GM12878 (cell line): Measurements from ENCODE around the gene VWA3A. TPM values are rescaled to one million over a fixed set of nuclear protein-coding genes. Genes with fewer than 3 reads are reported as not detected.

ENCODE experiments used
- CHD2 ChIP-seq: IDR thresholded peaks from 2 replicates; pipeline ENCODE4 v1.6.1; 2011; ENCODE audit warnings: low read depth, low read length, improper control_type of control experiment, borderline replicate concordance
- EGR1 ChIP-seq, 2 experiments: IDR thresholded peaks; 1 replicate in 1 of 2; 2 replicates in 1 of 2; pipeline ENCODE4 v1.6.1; 2011 to 2012; ENCODE audit warnings: low read depth in 2 of 2, low read length in 2 of 2, borderline replicate concordance in 1 of 2, mild to moderate bottlenecking in 1 of 2, moderate library complexity in 1 of 2
- FOXM1 ChIP-seq: IDR thresholded peaks from 2 replicates; pipeline ENCODE4 v1.6.1; 2012; ENCODE audit warnings: low read depth, mild to moderate bottlenecking, inconsistent platforms, low read length, moderate library complexity
- HDGF ChIP-seq: fragments of 450-650 bp; IDR thresholded peaks from 2 replicates; pipeline ENCODE4 v1.6.1; 2016; ENCODE audit warnings: antibody characterized with exemption
- JUND ChIP-seq: IDR thresholded peaks from 2 replicates; pipeline ENCODE4 v1.6.1; 2012; ENCODE audit warnings: low read depth, mild to moderate bottlenecking, low read length, improper control_type of control experiment, moderate library complexity
- KAT2A ChIP-seq: conservative IDR thresholded peaks from 2 replicates; pipeline ENCODE4 v1.6.1; 2011; ENCODE audit warnings: low read depth, low read length; ENCODE audit not compliant: control insufficient read depth
- KLF5 ChIP-seq: fragments of 450-650 bp; IDR thresholded peaks from 2 replicates; pipeline ENCODE4 v1.6.1; 2014; ENCODE audit warnings: mild to moderate bottlenecking; ENCODE audit not compliant: partially characterized antibody
- MYB ChIP-seq: fragments of 150-350 bp; IDR thresholded peaks from 2 replicates; pipeline ENCODE4 v1.6.1; 2014; ENCODE audit warnings: mild to moderate bottlenecking, low read depth, low read length, borderline replicate concordance
- MYC ChIP-seq: IDR thresholded peaks from 2 replicates; pipeline ENCODE4 v1.6.1; 2011; ENCODE audit warnings: mild to moderate bottlenecking, low read length, moderate library complexity, inconsistent platforms; ENCODE audit not compliant: insufficient read depth, insufficient replicate concordance, insufficient read length, severe bottlenecking
- NR2C1 ChIP-seq: fragments of 450-650 bp; IDR thresholded peaks from 2 replicates; pipeline ENCODE4 v1.6.1; 2017; ENCODE audit warnings: antibody characterized with exemption, mild to moderate bottlenecking, moderate library complexity
- NR2C2 ChIP-seq: IDR thresholded peaks from 2 replicates; pipeline ENCODE4 v1.6.1; 2011; ENCODE audit warnings: borderline replicate concordance, low read depth; ENCODE audit not compliant: control insufficient read depth, insufficient read length
- NRF1 ChIP-seq: conservative IDR thresholded peaks from 2 replicates; pipeline ENCODE4 v1.6.1; 2011; ENCODE audit warnings: mild to moderate bottlenecking, low read depth, low read length, improper control_type of control experiment
- POLR2A ChIP-seq: IDR thresholded peaks from 2 replicates; pipeline ENCODE4 v1.6.1; 2011; ENCODE audit warnings: low read depth, mild to moderate bottlenecking, low read length
- POLR2AphosphoS2 ChIP-seq: IDR thresholded peaks from 2 replicates; pipeline ENCODE4 v1.6.1; 2011; ENCODE audit warnings: low read depth, mild to moderate bottlenecking, low read length, improper control_type of control experiment, moderate library complexity
- RAD51 ChIP-seq: fragments of 450-650 bp; IDR thresholded peaks from 2 replicates; pipeline ENCODE4 v1.6.1; 2016; ENCODE audit warnings: moderate library complexity, mild to moderate bottlenecking, inconsistent platforms
- RELA ChIP-seq: fragments of 450-650 bp; IDR thresholded peaks from 2 replicates; pipeline ENCODE4 v1.8.0; 2014; ENCODE audit warnings: borderline replicate concordance; ENCODE audit not compliant: partially characterized antibody
- SIX5 ChIP-seq: IDR thresholded peaks from 2 replicates; pipeline ENCODE4 v1.6.1; 2011; ENCODE audit warnings: mild to moderate bottlenecking, low read depth, low read length, moderate library complexity; ENCODE audit not compliant: severe bottlenecking
- SMAD1 ChIP-seq: fragments of 450-650 bp; IDR thresholded peaks from 2 replicates; pipeline ENCODE4 v1.6.1; 2018; ENCODE audit warnings: mild to moderate bottlenecking, low read depth; ENCODE audit not compliant: partially characterized antibody
- STAT3 ChIP-seq: IDR thresholded peaks from 2 replicates; pipeline ENCODE4 v1.6.1; 2011; ENCODE audit warnings: low read depth, low read length, improper control_type of control experiment
- TAF1 ChIP-seq: IDR thresholded peaks from 2 replicates; pipeline ENCODE4 v1.6.1; 2011; ENCODE audit warnings: mild to moderate bottlenecking, low read depth, low read length, borderline replicate concordance
- USF2 ChIP-seq: IDR thresholded peaks from 2 replicates; pipeline ENCODE4 v1.6.1; 2011; ENCODE audit warnings: low read depth, low read length, improper control_type of control experiment, borderline replicate concordance
- ZBTB4 ChIP-seq: fragments of 450-650 bp; formaldehyde crosslinking; IDR thresholded peaks from 2 replicates; pipeline ENCODE4 v1.4.0; 2022; ENCODE audit warnings: mild to moderate bottlenecking, moderate library complexity
- polyA plus RNA-seq, 11 experiments: library from polyadenylated mRNA; depleted of rRNA in 4 of 11; unstranded in 6 of 11; stranded (reverse) in 5 of 11; fragments of >200 nt; fragmentation: Nextera tagmentation in 4 of 11; fragmentation: Illumina TruSeq in 1 of 11; extraction: Ambion mirVana in 4 of 11; extraction: Trizol in 1 of 11; gene quantifications; 1 replicate in 1 of 11; 2 replicates in 10 of 11; pipeline versions ENCODE4 v1.2.1 to v1.2.3, GENCODE V29; 2011 to 2016; ENCODE audit warnings: inconsistent platforms in 2 of 11, missing spikeins in 2 of 11, low read depth in 1 of 11
- total RNA-seq, 4 experiments: library from RNA; depleted of rRNA in 3 of 4; stranded (reverse); fragments of >200 nt in 3 of 4; fragmentation: Illumina TruSeq in 1 of 4; extraction: Trizol in 1 of 4; gene quantifications; 2 replicates each; pipeline versions ENCODE4 v1.2.1 to v1.2.3, GENCODE V29; 2013 to 2021
- TF ChIP-seq, protein P1 (sequence below): IDR thresholded peaks from 2 replicates; pipeline ENCODE4 v1.6.1; 2011; ENCODE audit warnings: low read depth, mild to moderate bottlenecking, low read length, moderate library complexity, borderline replicate concordance; ENCODE audit errors: extremely low read depth
- TF ChIP-seq, protein P2 (sequence below): fragments of 450-650 bp; IDR thresholded peaks from 2 replicates; pipeline ENCODE4 v1.6.1; 2016; ENCODE audit warnings: mild to moderate bottlenecking
- TF ChIP-seq, protein P3 (sequence below): IDR thresholded peaks from 2 replicates; pipeline ENCODE4 v1.6.1; 2012; ENCODE audit warnings: low read depth, low read length, improper control_type of control experiment

VWA3A gene
- total and polyA plus RNA-seq, 10 of the 15 experiments (the other 5 are each of a cell fraction or from before 2014, with no cell fraction given) = 0.01 TPM; not detected in 9

DNA sequence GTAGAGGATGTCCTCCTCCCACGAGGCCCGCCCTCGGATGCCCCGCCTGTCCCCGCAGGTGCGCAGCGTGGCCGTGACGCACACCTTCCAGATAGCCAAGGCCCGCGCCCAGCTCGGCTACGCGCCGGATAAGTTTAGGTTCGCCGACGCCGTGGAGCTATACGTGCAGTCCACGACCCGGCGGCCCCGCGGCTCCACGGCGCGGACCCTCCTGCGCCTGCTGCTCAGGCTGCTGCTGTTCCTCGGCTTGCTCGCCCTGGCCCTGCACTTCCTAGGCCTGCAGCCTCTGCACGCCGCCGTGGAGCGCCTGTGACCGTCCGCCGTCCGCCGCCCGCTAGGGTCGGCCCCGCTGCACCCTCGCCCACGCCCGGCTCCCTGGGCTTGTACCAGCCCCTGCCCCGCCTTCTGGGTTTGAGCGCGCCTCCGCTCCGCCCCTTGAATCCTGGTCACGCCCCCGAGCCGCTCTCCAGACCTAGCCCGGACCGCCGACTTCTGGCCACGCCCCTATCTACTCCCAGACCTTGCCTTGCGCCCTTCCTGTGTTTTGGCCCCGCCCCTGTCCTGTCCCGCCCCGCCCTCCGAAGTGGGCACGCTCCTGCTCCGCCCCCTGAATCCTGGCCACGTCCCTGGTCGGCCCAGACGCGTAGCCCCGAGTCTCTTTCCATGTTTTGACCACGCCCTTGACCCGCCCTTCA, 97.9 kb downstream of the VWA3A start (continued):
- no peak for TF ChIP-seq ZBTB4
- TF ChIP-seq TAF1 = peak; percentile 33; the same call in 1 of the 2 replicates
- no peak for TF ChIP-seq NR2C1
- TF ChIP-seq NRF1 = peak; percentile 34; the same call in 1 of the 2 replicates
- no peak for TF ChIP-seq SMAD1
- TF ChIP-seq, protein P1, sequence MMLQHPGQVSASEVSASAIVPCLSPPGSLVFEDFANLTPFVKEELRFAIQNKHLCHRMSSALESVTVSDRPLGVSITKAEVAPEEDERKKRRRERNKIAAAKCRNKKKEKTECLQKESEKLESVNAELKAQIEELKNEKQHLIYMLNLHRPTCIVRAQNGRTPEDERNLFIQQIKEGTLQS = no peak
- TF ChIP-seq POLR2A = peak; percentile 94
- peak in 1 of 2 experiments; percentile 97; a peak in 2 of 3 replicates for TF ChIP-seq EGR1 (IDR thresholded peaks at IDR 0.05; ENCODE audit: borderline replicate concordance in 1 of 2, low read depth in 2 of 2, low read length in 2 of 2)
- no peak for TF ChIP-seq USF2
- TF ChIP-seq, protein P2, sequence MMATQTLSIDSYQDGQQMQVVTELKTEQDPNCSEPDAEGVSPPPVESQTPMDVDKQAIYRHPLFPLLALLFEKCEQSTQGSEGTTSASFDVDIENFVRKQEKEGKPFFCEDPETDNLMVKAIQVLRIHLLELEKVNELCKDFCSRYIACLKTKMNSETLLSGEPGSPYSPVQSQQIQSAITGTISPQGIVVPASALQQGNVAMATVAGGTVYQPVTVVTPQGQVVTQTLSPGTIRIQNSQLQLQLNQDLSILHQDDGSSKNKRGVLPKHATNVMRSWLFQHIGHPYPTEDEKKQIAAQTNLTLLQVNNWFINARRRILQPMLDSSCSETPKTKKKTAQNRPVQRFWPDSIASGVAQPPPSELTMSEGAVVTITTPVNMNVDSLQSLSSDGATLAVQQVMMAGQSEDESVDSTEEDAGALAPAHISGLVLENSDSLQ = no peak
- no peak for TF ChIP-seq STAT3
- no peak for TF ChIP-seq MYC
- no peak for TF ChIP-seq FOXM1
- TF ChIP-seq, protein P3, sequence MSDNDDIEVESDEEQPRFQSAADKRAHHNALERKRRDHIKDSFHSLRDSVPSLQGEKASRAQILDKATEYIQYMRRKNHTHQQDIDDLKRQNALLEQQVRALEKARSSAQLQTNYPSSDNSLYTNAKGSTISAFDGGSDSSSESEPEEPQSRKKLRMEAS = peak; percentile 59; the same call in 1 of the 2 replicates
- TF ChIP-seq RAD51 = no peak
- TF ChIP-seq RELA = peak; percentile 63
- no peak for TF ChIP-seq KAT2A
- TF ChIP-seq JUND = no peak
- no peak for TF ChIP-seq MYB
- no peak for TF ChIP-seq NR2C2
- TF ChIP-seq KLF5 = peak; percentile 59
- peak; percentile 27 for TF ChIP-seq CHD2
- TF ChIP-seq POLR2AphosphoS2 = peak; percentile 66; the same call in 1 of the 2 replicates
- no peak; the same call in 1 of the 2 replicates for TF ChIP-seq HDGF
- no peak for TF ChIP-seq SIX5
